Suprapubic skin (tissue), 4 donors: ENCODE data around the gene RAB26. TPM values are rescaled to one million over a fixed set of nuclear protein-coding genes. Genes with fewer than 3 reads are reported as not detected.
"Not testable (repeated sequence)": the region's sequence is repeated elsewhere in the genome, so short reads cannot be mapped to it uniquely, and the experiment has no call there.

ENCODE experiments used
- DNase-seq, 2 donors: peaks; one replicate each; pipeline ENCODE4 v3.0.0-alpha.2; 2019; ENCODE audit warnings: low spot score in 2 of 2
- H3K27ac ChIP-seq: fragments of 200-600 bp; sonication (generic); one replicate; pipeline ENCODE4 v1.5.1; 2019
- H3K27me3 ChIP-seq: fragments of 200-600 bp; sonication (generic); one replicate; pipeline ENCODE4 v1.5.1; 2019
- H3K36me3 ChIP-seq: fragments of 200-600 bp; sonication (generic); one replicate; pipeline ENCODE4 v1.5.1; 2019
- H3K4me1 ChIP-seq: fragments of 200-600 bp; sonication (generic); one replicate; pipeline ENCODE4 v1.5.1; 2019
- H3K4me3 ChIP-seq: fragments of 200-600 bp; sonication (generic); one replicate; pipeline ENCODE4 v1.5.1; 2019; ENCODE audit warnings: mild to moderate bottlenecking
- H3K9me3 ChIP-seq: fragments of 200-600 bp; sonication (generic); one replicate; pipeline ENCODE4 v1.5.1; 2019
- EP300 ChIP-seq: sonication (generic); formaldehyde crosslinking; IDR thresholded peaks from one replicate; pipeline ENCODE4 v1.6.1; 2017; ENCODE audit warnings: antibody characterized with exemption
- POLR2A ChIP-seq, 2 donors: fragments of 450-650 bp; IDR thresholded peaks; one replicate each; pipeline ENCODE4 v1.6.1; 2017; ENCODE audit warnings: antibody characterized with exemption in 2 of 2, mild to moderate bottlenecking in 2 of 2, moderate library complexity in 2 of 2
- POLR2AphosphoS5 ChIP-seq, 3 donors: sonication (generic); formaldehyde crosslinking; IDR thresholded peaks; one replicate each; pipeline ENCODE4 v1.6.1; 2017; ENCODE audit warnings: antibody characterized with exemption in 3 of 3
- WGBS: methylation state at CpG from one replicate; pipeline ENCODE4 v1.1.5; 2018; 5-methylcytosine and 5-hydroxymethylcytosine counted together
- total RNA-seq, 4 donors: library from RNA; depleted of rRNA; stranded (reverse); fragments of >200 nt; gene quantifications; one replicate each; pipeline ENCODE4 v1.1.0, GENCODE V29; 2016
- TF ChIP-seq, protein P1 (sequence below), 2 donors: fragments of 200-600 bp in 1 of 2; fragments of 450-650 bp in 1 of 2; sonication (generic) in 1 of 2; IDR thresholded peaks; one replicate each; pipeline ENCODE4 v1.5.1; 2016 to 2019; ENCODE audit warnings: antibody characterized with exemption in 2 of 2, mild to moderate bottlenecking in 1 of 2, moderate library complexity in 1 of 2

The RAB26 gene
- total RNA-seq, 4 donors from 2014 or later = 0.64 to 3.0 (median 1.4) TPM

DNA sequence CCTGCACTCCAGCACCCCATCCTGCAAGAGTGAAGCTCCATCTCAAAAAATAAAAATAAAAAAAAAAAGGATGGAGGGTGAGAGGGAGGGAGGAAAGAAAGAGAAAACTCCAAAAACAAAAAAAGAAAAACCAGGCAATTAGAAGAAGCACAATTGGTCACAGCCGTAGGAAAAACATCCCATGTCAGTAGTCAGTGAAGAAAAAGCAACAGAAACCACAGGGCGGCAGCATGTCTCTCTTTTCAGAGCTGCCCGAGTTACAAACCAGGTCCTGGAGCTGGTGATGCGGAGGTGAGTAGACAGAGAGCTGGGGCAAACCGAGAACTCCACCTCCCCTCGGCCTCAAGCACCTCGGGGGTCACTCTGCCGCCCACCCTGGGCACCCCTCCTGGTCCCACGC lies 27.1 kb upstream of the RAB26 start:
- H3K27ac ChIP-seq, H3K27me3 ChIP-seq, DNase-seq, H3K4me3 ChIP-seq, H3K36me3 ChIP-seq, H3K9me3 ChIP-seq: not testable (repeated sequence)
- TF ChIP-seq, protein P1, sequence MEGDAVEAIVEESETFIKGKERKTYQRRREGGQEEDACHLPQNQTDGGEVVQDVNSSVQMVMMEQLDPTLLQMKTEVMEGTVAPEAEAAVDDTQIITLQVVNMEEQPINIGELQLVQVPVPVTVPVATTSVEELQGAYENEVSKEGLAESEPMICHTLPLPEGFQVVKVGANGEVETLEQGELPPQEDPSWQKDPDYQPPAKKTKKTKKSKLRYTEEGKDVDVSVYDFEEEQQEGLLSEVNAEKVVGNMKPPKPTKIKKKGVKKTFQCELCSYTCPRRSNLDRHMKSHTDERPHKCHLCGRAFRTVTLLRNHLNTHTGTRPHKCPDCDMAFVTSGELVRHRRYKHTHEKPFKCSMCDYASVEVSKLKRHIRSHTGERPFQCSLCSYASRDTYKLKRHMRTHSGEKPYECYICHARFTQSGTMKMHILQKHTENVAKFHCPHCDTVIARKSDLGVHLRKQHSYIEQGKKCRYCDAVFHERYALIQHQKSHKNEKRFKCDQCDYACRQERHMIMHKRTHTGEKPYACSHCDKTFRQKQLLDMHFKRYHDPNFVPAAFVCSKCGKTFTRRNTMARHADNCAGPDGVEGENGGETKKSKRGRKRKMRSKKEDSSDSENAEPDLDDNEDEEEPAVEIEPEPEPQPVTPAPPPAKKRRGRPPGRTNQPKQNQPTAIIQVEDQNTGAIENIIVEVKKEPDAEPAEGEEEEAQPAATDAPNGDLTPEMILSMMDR (IDR thresholded peaks at IDR 0.05) = peak; percentile 9 to 16
- peaks cover 69% of the 10 kb centered on the region for H3K4me1 ChIP-seq
- WGBS = 39% methylated on average over 7 of the region's 9 CpGs

DNA sequence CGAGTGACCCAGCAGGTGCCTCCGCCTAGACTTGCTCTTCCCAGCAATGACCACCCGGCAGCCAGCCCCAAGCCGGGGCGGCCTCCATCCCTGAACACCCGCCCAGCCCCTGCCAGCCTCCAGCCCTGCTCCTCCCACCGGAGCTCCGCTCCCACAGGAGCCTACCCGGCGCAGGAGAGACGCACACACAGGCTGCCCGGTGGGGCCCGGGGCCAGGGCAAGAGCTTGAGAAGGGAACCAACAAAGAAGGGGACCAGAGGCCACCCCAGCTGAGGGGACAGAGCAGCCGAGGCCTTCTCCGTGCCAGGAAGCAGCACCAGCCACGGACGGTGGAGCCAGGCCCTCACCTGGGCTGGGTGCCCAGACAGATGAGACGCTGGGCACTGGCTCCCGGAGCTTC lies 26.6 kb upstream of the RAB26 start:
- peak overlapping the region; percentile 29 for H3K27ac ChIP-seq
- no peak overlapping the region for H3K4me3 ChIP-seq
- peaks cover 69% of the 10 kb centered on the region for H3K4me1 ChIP-seq
- DNase-seq = no peak
- WGBS = no CpG with 5 or more reads among the region's 19 CpGs
- H3K27me3 ChIP-seq = no peaks in the 10 kb centered on the region
- TF ChIP-seq, protein P1 (IDR thresholded peaks at IDR 0.05) = no peak
- TF ChIP-seq POLR2A (IDR thresholded peaks at IDR 0.05) (no peak), EP300 (no peak), POLR2AphosphoS5 (IDR thresholded peaks at IDR 0.05) (no peak)
- H3K36me3 ChIP-seq = peaks cover 6% of the 10 kb centered on the region
- no peaks in the 10 kb centered on the region for H3K9me3 ChIP-seq

DNA sequence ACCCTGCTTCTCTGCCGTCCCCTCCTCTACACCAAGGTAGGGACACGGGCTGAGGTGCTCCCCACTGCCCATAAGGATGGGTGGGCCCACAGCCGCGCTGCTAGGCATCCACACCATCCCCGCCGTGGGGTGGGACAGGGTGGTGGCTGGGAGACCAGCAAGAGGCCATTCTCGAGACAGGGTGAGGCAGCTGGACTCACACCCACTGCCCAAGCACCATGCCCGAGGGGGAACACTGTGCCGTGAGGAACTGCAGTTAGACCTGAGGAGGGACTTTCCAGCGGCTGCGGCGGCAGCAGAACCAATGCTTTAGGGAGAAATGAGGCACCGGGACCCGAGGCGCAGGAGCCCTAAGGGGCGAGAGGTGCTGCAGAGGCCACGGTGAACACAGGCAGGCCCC lies 26.0 kb upstream of the RAB26 start:
- Histone ChIP-seq H3K4me3 (no peak overlapping the region), H3K27me3 (no peaks in the 10 kb centered on the region), H3K27ac (peak overlapping the region; percentile 29), H3K9me3 (no peaks in the 10 kb centered on the region), H3K36me3 (peaks cover under 1% of the 10 kb centered on the region), H3K4me1 (peaks cover 69% of the 10 kb centered on the region)
- TF ChIP-seq POLR2AphosphoS5 (IDR thresholded peaks at IDR 0.05) (no peak), EP300 (no peak), POLR2A (IDR thresholded peaks at IDR 0.05) (no peak)
- TF ChIP-seq, protein P1 (IDR thresholded peaks at IDR 0.05) = no peak
- DNase-seq = no peak
- 73% methylated on average over 9 of the region's 17 CpGs for WGBS

DNA sequence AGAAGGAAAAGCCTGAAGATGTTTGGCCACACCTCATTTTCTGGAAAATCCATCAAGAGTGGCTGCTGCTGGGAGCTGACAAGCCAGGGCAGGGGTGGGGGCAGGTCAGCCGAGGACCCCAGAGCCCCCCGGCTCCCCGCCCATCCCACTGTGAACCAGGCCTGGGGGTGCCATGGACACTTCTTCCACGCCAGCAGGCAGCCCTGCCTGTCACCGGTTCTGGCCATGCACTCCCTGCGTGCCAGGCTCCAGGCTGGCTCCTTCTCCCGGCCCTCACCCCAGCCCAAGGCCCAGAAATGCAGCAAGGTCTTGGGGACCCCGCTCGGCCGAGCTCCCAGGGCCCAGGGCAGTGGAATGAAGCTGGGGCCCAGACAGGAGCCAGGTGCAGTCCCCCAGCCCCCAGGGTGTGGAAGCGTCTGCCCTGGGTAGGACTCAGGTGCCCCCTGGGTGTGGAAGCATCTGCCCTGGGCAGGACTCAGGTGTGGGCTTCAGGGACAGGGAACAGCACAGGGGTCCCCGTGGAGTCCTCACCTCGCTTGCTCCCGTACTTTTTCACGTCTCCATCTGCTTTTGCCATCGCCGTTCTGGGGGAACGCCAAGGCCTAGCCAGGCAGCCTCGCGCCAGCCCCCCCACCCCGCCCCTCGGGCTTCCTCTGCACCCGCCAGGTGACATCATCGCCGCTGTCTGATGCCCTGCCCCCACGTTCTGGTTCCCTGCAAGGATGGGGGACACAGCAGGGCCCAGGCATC lies 25.3 kb upstream of the RAB26 start:
- not testable (repeated sequence) for H3K9me3 ChIP-seq, H3K27me3 ChIP-seq, H3K36me3 ChIP-seq, DNase-seq, H3K4me3 ChIP-seq
- peak overlapping the region; percentile 41 for H3K27ac ChIP-seq
- WGBS = no CpG with 5 or more reads among the region's 26 CpGs
- H3K4me1 ChIP-seq = peaks cover 71% of the 10 kb centered on the region

DNA sequence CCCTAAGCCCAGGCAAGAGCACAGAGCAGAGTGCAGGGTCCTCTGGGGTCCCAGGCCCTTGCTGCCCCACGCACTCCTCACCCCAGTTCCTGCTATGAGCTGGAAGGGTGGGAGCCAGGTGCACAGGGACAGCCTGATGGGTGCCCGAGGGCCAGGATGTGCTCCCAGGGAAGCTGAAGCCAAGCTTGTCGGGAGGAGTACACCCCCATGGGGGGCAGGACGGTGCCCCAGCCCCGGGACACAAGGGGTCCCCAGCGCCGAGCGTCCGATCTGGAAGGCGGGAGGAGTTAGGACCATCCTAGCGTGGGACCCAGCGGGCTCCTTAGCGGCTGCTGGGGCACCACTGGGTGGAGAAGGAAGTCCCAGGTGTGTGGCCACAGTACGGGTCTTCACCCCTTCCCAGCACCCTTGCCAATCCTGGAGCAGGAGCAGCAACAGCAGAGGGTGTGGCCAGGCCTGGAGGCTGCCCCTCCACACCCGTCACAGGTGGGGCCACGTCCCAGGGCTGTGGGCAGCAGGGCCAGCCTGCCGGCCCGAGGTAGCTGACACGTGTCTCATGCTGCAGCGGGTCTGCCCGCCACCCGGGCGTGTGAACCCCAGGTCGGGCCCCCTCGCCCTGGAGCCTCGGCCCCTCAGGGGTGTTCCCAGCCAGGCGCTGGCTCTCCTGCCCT lies 24.6 kb upstream of the RAB26 start:
- H3K4me1 ChIP-seq = peaks cover 78% of the 10 kb centered on the region
- peak overlapping the region; percentile 38 for H3K4me3 ChIP-seq

DNA sequence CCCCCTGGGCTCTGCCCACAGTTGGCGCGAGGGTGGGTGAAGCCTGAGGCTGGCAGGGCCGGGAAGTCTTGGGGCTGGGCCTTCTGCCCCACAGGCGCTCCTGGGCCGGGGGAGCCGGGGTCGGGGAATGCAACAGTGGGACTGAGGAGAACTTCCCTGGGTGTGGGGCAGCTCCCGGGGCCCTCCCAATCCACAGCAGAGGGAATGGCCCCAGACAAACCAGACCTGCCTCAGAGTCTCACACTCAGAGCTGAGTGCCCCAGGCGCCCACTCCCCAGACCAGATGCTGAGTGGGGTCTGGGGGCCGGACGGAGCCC lies 24.1 kb upstream of the RAB26 start:
- Histone ChIP-seq H3K4me1 (peaks cover 80% of the 10 kb centered on the region), H3K4me3 (peak overlapping the region; percentile 38), H3K27ac (peak overlapping the region; percentile 86)
- DNase-seq, H3K27me3 ChIP-seq, H3K9me3 ChIP-seq, H3K36me3 ChIP-seq: not testable (repeated sequence)
- WGBS = no CpG with 5 or more reads among the region's 11 CpGs

More for the DNA sequence above, 24.6 kb upstream of the RAB26 start:
- 40% methylated on average over 1 of the region's 27 CpGs for WGBS
- not testable (repeated sequence) for H3K27me3 ChIP-seq, H3K9me3 ChIP-seq, DNase-seq, H3K36me3 ChIP-seq
- H3K27ac ChIP-seq = peak overlapping the region; percentile 86

DNA sequence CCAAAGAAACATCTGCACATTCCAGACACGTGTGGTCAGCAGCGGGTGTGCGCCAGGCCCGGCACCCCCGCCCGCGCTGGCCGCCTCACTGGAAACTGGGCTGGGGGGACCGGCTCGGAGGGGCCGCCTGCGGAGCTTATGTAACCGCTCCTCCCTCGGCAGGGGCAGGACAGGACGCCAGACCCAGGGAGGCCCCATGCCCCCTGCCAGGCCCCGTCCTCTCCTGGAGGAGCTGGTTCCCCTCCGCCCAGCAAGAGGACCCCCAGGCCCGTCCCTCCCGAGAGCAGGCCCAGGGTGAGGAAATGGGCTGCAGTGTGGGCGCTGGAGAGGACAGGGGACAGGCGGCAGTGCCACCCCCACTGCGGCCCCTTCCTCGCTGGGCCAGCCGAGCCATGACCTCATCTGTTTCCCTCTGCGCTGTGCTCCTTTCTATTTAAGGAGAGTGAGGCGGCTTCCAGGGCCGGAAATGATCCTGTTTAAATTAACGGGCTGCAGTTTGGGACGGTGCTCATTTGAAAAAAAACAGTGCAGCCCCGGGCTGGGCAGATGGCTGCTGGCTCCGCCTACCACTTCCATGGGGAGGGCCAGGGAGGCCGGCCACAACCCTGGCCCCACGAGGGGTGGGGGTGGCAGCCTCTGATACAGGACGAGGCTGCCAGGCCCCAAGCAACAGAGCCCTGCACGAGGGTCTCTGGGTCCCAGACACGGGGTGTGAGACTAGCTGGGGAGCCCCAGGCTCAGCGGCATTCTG lies 23.6 kb upstream of the RAB26 start:
- H3K4me3 ChIP-seq = peak overlapping the region; percentile 38
- not testable (repeated sequence) for DNase-seq, H3K36me3 ChIP-seq, H3K27me3 ChIP-seq, H3K9me3 ChIP-seq
- peaks cover 81% of the 10 kb centered on the region for H3K4me1 ChIP-seq
- WGBS = 0% methylated on average over 9 of the region's 37 CpGs
- peak overlapping the region; percentile 86 for H3K27ac ChIP-seq

DNA sequence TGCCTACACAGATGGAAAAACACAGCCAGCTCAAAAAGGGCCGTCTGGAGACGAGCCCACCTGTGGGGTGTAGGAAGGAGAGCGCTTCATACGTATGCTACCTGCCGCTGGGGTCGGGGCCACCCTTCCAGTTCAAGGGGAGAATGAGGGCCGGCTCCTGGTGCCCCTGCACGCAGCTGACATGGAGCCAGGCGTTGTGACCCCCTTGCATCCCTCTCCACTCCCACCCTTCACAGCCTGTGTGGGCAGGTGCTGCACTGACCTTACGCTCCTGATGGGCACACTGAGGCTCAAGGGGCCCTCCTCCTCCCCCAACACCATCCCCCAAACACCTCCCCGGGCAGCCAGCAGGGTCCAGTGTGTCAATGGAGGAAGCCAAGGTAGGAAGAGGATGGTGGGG lies 22.8 kb upstream of the RAB26 start:
- not testable (repeated sequence) for H3K36me3 ChIP-seq, H3K9me3 ChIP-seq, DNase-seq, H3K27me3 ChIP-seq
- 26% methylated on average over 11 of the region's 11 CpGs for WGBS
- H3K4me3 ChIP-seq = peak overlapping the region; percentile 38
- peaks cover 85% of the 10 kb centered on the region for H3K4me1 ChIP-seq
- H3K27ac ChIP-seq = peak overlapping the region; percentile 86

DNA sequence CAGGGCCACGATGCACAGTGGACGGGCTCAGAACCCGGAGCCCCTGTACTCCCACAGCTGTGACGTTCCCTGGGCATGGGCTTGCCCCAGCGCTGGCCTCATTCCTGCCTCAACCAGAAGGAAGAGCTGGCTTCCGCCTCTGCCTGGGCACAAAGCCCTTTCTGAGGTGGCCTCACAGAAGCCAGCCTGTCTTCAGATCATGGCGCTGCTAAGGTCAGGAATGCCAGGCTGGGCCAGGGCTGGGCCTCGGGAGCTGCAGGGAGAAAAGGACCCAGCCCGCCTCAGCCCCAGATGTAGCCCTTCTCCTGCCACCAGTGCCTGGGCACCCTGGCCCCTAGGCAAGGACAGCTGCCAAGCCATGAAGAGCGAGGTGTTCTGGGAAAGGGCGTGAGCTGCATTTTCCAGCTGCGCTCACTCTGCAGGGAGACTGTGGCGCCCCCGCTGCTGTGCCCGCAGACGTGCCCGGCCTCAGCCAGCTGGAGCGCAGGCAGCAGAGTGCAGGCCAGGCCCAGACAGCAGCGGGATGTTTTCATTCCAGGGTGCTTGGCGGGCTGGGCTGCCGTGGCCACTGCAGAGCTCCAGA lies 22.2 kb upstream of the RAB26 start:
- DNase-seq = not testable (repeated sequence)
- H3K4me1 ChIP-seq = peaks cover 84% of the 10 kb centered on the region

More for the DNA sequence above, 22.2 kb upstream of the RAB26 start:
- H3K36me3 ChIP-seq, H3K27me3 ChIP-seq, H3K9me3 ChIP-seq: not testable (repeated sequence)
- WGBS = 27% methylated on average over 2 of the region's 21 CpGs
- Histone ChIP-seq H3K27ac (peak overlapping the region; percentile 86), H3K4me3 (peak overlapping the region; percentile 38)
